Endometrium (tissue), 2 donors: Measurements from ENCODE around the gene NPIPB8.
"Not testable (repeated sequence)": the region's sequence is repeated elsewhere in the genome, so short reads cannot be mapped to it uniquely, and the experiment has no call there.

ENCODE experiments used
- FAIRE-seq: peaks from 2 replicates; lab custom pipeline; 2012; peaks lifted over from hg19 to GRCh38; lab: Jason Lieb, UNC
- donor health status: control.
- donor health status: control.

The NPIPB8 gene

DNA sequence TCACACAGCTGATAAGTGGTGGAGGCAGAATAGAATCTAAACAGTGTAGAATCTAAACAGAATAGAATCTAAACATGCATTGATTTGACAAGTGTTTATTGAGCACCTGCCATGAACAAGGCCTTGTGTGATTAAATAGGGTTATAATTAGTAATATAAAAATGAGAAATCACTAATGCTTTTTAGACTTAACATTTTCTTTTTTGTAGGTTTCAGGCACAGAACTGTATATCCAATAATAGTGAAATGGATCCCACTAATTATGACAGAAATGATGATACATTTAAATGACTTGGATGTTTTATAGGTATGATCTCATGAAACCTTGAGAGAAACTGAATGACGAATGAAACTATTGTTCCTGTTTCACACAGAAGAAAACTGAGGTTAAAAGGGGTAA is at the start of gene NPIPB8:
TSS of gene NPIPB8 (plus strand) at position 301 of the 400 bp plus-strand sequence. CDS start 296 bp downstream, outside the sequence.
- FAIRE-seq = not testable (repeated sequence)

DNA sequence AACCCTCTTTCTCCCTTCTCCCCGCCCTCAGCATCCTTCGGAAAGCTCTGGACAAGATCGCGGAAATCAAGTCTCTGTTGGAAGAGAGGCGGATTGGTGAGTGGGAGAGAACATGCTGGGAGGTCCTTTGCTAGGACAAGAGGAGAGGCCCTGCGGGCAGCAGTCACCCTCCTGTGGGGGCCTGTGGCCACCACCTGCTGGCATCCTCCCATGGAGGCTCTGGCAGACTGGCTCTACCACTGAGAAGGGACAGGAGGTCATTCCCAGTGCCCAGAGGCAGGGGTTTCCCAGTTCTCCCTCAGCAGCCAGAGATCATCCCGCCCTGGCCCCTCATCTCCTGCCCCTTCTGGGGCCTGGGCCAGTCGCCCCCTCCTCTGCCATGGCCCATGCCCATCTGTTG is 48.8 kb upstream of the NPIPB8 start:
- FAIRE-seq = no peak

DNA sequence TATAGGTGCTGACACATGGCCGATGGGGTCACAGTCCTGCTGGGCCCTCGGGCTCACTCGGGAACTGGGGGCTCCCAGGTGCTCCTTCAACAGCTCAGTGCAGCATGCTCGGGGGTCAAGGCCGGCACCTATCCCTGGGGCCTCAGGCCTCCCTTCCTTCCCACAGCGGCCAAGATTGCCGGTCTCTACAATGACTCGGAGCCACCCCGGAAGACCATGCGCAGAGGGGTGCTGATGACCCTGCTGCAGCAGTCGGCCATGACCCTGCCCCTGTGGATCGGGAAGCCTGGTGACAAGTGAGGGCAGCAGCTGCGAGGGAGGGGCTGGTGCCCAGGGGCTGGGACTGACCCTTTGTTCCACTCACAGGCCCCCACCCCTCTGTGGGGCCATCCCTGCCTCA is 47.9 kb upstream of the NPIPB8 start:
- no peak for FAIRE-seq

DNA sequence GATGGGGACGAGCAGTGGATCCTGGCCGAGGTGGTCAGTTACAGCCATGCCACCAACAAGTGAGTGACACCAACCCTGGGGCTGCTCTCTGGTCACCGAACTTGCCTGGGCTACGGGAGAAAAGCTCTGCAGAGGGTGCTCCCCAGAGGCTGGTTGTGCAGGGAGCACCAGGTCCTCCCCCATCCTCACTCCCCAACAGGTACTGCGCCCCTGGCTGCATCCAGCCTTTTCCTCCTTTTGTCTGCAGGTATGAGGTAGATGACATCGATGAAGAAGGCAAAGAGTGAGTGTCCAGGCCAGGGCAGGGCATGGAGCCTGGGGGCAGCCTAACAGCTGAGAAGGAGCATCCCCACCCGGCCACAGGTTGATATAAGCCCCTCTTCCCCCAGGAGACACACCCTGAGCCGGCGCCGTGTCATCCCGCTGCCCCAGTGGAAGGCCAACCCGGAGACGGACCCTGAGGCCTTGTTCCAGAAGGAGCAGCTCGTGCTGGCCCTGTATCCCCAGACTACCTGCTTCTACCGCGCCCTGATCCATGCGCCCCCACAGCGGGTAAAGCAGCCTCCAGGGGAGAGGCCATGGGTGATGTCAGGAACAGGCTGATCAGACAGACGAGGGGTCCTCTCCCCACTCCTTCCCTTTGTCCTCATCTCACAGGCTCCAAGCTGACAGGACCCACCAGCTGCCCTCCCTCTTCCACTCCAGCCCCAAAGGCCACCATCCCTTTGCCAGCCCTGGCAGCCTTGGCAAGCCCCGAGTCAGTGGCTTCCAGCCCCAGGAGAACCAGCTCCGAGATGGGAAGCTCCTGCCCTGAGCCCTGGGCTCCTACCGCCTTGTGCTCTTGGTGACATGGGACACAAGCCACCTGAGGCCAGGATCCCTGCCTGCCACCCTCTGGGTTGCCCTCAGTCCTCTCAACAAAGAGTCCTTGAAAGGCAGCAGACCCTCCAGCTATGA is 47.2 kb upstream of the NPIPB8 start:
- FAIRE-seq = no peak

DNA sequence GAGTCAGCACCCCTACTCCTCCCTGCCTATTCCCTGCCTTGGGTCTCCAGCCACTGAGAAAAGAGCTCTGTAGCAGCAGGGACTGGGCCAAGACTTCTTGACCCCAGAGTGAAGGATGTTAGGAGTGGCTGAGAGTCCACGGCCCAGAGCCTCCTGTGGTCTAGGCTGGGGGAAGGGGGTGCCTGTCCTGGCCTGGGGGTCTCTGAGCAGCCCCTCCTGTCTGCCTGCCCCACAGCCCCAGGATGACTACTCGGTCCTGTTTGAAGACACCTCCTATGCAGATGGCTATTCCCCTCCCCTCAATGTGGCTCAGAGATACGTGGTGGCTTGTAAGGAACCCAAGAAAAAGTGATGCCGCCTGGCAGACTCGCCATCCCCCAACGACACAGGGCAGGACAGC is 46.5 kb upstream of the NPIPB8 start:
- FAIRE-seq = no peak

DNA sequence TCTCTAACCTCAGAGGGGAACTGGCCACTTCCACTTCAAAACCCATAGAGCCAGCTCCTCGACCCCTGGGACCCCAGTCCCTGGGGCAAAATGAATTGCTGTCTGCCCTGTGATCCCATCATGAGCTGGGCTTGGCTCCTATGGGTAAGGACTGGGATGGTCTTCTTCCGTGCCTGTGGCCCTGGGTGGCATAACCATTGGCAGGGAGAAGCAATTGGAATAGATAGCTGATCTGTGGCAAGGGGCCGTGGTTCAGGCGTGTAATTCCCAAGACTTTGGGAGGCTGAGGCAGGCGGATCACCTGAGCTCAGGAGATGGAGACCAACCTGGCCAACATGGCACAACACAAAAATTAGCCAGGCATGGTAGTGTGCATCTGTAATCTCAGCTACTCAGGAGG is 45.4 kb upstream of the NPIPB8 start:
- no peak for FAIRE-seq

DNA sequence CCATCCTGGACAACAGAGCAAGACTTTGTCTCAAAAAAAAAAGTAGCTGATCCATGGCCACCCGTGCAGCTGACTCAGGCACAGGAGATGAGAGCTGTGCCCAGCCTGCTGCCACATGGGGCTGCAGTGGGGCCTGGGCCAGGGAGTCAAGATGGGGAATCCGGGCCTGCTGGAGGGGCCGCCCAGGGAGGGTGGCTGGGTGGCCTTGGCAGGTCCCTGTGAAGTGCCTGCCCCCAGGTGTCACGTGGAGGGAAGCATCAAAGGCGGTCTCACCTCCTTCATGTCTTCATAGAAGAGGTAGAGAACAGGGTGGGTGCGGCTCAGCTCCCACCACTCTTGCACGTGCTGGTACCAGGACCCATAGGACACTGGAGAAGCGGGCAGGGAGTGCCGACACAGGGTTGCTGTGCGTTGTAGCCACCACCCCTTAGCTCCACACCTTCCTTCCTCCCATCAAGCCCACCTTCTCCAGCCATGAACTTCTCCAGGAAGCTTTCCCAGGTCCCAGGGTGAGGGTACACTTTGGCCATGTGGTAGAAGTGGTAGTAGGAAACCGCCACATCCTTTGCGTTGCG is 44.8 kb upstream of the NPIPB8 start:
- FAIRE-seq = no peak

DNA sequence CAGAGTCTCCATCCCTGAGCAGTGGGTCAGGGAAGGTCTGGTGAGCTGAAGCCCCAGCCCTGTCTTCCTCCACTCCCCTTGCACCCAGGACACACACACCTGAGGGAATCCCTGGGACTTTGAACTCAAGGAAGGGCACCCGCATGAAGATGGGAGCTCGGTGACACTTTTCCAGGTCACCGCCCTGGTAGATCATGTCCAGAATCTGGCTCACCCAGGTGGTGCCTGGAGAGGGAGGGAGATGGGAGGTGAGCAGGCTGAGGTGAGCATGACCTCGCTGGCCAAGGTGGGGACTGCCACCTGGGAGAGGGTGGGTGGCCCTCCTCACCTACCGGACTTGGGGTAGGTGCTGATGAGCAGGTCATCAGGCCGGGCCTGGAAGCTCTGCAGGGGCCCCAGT is 42.4 kb upstream of the NPIPB8 start:
- not testable (repeated sequence) for FAIRE-seq

DNA sequence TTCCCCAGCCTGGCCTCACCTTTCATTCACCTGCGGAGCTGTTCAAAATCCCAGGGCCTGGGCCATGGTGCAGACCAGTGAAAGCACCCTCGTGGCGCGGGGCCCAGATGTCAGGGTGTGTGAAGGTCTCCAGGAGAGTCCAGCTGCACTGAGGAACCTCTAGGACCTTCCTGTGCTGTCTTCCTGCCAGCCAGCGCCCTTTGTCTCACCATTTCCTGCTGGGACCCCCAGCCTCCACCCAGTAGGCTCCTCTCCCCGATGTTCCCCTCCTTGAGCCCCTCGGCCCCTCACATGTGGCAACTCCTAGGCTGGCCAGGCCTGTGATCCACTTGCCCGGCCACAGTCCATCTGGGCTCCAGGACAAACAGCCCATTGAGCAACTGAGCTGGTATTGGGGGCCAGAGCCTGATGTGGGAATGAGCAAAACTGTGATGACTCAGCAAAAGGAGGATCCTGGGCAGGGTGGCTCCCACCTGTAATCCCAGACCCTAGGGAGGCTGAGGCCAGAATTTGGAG is 41.7 kb upstream of the NPIPB8 start:
- FAIRE-seq = no peak

DNA sequence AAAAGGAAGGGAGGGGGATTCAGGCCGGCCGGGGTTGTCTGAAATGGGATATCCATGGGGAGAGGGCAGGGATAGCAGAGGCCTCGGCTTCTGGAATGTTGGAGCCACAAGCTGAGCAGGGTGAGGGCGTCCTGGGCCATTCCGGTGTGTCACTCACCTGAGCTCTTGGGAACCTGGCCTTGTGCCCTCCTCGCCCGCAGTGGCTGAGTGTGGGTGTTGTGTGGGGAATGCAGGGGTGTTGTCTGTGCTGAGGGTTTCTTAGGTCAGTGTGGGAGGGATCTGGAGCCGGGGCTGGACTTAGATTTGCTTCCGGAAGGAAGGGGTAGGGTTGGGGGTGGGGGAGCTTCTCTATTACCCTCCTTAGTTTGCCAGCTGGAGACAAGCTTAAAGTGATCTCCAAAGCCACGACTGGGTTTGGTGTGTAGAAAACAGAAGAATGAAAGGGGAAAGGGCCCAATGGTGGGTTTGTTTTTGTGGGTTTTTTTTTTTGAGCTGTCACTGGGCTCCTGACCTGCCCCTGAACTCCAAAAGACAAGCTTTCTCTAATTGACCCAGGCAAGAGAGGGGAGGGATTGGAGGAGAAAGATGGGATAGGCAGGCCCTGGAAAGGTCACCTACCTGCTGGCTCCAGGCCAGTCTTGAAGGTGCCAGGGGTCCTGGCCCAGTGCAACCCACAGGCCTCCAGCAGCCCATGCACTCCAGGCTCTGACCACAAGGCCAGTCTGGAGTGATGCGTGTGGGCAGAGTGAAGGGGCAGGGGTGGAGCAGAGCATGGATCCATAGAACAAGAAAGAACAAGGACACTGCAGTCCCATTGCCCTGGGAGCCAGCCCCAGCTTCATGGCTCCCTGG is 40.8 kb upstream of the NPIPB8 start, which contains the start of gene SULT1A2:
TSS of gene SULT1A2 (minus strand) at position 211 of the 852 bp plus-strand sequence. CDS start 1,120 bp downstream, outside the sequence.
- no peak for FAIRE-seq

DNA sequence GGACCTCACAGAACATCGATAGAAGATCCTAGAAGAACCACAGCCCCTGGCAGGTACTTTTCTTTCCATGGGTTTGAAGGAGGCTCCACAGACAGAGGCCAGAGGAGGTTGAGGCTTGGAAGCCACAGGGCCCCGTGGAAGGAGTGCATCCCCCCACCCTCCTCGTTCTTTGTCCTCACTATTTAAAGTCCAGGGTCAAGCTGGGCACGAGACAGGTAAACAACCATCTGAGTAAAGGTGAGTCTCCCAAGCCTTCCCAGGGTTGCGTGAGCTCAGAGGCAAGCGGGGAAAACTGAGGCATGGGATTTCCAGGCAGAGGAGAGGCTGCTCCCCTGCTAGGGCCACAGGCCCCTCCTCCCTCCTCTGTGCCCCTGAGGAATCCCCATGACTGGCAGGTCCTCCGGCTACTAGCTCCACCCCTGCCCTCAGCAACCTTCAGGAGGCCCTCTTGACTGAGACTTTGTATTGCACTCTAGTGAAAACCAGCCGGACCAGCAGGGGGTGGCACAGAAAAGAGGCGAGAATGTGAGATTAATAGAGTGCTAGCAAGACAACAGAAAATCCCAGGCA is 40.1 kb upstream of the NPIPB8 start:
- no peak for FAIRE-seq

DNA sequence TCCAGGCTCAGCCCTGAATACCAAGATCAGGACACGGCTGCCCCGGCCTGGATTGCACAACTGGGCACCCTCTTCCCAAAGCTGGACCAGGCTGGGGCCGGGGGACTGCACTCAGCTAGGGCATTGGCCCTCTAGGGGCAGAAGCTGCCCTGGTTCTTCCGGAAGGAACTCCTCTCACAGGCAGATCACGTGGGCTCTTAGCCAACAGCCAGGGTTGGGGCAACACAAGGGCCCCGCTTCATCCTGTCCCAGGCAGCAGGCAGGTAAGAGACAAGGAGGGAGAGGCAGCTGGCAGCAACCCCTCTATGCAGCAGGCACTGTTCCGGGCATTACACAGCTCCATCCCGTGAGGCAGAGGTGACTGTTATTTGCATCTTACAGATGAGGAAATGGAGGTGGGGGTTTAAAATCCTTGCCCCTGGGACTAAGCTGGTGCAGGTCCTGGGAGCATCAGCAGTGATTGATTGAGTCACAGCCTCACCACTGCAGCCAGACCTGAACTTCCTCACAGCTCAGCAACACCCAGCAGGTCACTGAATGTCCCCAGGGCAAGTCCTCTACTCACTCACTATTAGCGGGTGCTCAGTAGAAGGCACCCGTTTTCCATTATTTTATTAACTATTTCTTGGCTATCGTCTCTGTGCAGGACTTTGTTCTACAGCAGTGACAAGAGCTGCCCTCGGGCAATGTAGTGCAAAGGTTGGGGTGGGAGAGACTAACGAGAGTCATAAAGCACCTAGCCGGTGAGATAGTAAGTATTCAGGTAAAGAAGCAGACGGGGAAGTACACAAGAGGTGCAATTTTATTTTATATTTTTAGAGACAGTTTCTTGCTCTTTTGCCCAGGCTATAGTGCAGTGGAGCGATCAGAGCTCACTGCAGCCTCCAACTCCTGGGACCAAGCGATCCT is 38.2 kb upstream of the NPIPB8 start:
- FAIRE-seq = not testable (repeated sequence)

DNA sequence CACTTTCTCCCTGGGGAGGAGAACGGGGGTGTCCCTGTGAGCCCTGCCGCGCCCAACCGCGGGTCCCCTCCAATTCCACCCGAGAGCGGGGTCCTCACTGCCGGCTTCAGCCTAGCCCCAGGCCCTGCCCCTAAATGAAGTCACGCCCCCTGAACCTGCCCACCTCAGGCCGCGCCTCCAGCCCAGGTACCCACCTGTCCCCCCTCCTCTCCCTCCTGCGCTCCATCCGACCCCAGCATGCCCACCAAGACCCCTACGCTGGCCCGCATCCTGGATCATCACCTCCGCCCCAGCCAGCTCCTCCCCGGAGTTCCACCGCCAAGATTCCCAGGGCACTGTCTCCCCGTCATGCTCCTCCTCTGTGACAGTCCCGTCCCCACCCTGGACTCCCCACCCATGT is 36.9 kb upstream of the NPIPB8 start:
- FAIRE-seq = not testable (repeated sequence)

DNA sequence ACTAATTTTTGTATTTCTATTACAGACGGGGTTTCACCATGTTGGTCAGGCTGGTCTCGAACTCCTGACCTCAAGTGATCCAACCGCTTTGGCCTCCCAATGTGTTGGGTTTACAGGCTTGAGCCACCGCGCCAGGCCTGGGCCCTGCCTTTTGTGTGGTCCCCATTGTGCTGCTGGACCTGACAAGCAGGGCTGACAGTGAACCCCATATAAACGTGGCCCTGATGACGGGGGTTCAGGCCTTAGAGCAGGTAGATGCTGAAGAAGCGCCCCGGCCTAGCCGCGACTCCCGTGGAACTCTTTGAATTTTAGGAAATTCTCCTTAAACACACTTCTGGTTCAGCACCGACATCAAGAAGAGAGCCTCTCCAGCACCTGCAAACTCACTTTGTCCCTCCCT is 36.3 kb upstream of the NPIPB8 start:
- not testable (repeated sequence) for FAIRE-seq

DNA sequence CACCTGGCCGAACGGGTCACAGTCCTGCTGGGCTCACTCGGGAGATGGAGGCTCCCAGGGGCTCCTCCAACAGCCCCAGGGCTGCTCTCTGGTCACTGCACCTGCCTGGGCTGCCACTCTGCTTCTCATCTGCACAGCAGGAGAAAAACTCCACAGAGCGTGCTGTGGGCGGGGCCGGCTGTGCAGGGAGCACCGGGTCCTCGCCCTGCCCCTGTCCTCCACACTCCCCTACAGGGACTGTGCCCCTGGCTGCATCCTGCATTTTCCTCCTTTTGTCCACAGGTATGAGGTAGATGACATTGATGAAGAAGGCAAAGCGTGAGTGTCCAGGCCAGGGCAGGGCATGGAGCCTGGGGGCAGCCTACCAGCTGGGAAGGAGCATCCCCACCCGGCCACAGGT is 35.8 kb upstream of the NPIPB8 start:
- not testable (repeated sequence) for FAIRE-seq

DNA sequence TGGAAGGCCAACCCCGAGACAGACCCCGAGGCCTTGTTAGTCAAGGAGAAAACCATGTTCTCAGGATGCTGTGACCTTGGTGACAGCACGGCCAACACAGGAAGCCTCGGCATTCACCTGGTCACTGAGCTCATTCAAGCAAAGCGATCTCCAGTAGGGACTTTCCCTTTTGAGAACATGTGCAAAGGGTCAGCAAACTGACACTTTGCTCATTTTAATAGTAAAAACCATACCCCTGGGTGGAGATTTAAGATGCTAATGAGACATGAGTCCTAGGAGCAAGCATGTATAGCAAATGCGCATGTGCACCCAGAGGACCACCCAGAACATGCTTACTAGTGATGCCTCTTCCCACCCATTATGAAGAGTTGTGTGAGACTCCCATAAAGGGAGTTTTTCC is 35.3 kb upstream of the NPIPB8 start:
- no peak for FAIRE-seq

DNA sequence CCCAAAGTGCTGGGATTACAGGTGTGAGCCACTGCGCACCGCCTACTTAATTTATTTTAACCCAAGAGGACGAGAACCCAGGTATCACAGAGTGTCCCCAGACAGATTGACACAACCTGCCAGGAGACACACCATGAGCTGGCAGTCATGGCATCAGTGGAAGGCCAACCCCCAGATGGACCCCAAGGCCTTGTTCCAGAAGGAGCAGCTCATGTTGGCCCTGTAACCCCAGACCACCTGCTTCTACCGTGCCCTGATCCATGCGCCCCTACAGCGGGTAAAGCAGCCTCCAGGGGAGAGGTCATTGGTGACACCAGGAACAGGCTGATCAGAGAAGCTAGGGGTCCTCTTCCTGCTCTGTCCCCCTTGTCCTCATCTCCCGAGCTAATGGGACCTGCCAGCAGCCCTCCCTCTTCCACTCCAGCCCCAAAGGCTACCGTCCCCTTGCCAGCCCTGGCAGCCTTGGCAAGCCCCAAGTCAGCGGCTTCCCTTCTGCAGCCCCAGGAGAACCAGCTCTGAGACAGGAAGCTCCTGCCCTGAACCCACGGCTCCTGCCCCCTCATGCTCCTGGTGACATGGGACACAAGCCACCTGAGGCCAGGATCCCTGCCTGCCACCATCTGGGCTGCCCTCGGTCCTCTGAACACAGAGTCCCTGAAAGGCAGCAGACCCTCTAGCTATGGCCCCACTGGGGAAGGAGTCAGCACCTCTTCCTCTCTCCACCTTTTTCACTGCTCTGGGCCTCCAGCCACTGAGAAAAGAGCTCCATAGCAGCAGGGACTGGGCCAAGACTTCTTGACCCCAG is 34.3 kb upstream of the NPIPB8 start:
- FAIRE-seq = no peak

DNA sequence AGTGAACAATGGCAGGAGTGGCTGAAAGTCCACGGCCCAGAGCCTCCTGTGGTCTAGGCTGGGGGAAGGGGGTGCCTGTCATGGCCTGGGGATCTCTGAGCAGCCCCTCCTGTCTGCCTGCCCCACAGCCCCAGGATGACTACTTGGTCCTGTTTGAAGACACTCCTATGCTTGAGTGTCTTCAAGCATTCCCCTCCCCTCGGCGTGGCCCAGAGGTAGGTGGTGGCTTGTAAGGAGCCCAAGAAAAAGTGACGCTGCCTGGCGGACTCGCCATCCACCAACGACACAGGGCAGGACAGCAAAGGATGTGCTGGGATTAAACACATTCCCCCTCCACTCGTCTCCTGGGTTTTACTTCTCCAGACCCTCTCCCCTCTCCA is 33.7 kb upstream of the NPIPB8 start:
- no peak for FAIRE-seq

DNA sequence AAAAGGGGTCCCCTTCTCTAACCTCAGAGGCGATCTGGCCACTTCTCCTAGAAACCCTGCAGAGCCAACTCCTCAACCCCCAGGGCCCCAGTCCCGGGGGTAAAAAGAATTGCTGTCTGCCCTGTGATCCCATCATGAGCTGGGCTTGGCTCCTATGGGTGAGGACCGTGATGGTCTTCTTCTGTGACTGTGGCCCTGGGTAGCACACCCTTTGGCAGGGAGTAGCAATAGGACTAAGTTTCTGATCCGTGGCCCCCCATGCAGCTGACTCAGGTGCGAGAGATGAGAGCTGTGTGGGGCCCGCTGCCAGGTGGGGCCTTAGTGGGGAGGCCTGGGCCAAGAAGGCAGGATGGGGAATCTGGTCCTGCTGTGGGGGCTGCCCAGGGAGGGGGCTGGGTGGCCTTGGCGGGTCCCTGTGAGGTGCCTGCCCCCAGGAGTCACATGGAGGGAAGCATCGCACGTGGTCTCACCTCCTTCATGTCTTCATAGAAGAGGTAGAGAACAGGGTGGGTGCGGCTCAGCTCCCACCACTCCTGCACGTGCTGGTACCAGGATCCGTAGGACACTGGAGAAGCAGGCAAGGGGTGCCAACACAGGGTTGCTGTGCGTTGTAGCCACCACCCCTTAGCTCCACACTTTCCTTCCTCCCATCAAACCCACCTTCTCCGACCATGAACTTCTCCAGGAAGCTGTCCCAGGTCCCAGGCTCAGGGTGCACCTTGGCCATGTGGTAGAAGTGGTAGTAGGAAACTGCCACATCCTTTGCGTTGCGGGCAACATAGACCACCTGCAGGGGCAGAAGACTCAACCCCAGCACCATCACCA is 31.4 kb upstream of the NPIPB8 start:
- FAIRE-seq = no peak
